Small intestine (tissue), 7 donors: ENCODE measurements around the gene CHRNA10. TPM values are rescaled to one million over a fixed set of nuclear protein-coding genes. Genes with fewer than 3 reads are reported as not detected.
"Not testable (repeated sequence)": the region's sequence is repeated elsewhere in the genome, so short reads cannot be mapped to it uniquely, and the experiment has no call there.

Experiments
- DNase-seq, 2 donors: peaks; one replicate each; pipeline versions ENCODE4 v3.0.0 to v3.0.0-alpha.2; 2013
- FAIRE-seq: peaks from 2 replicates; lab custom pipeline; 2012; peaks lifted over from hg19 to GRCh38; lab: Jason Lieb, UNC
- H3K27ac ChIP-seq, 3 donors: one replicate each; pipeline ENCODE4 v1.5.1; 2013; ENCODE audit warnings: low read length in 2 of 3, mild to moderate bottlenecking in 2 of 3, control low read depth in 1 of 3, inconsistent platforms in 1 of 3, low read depth in 1 of 3, moderate library complexity in 1 of 3
- H3K27me3 ChIP-seq, 3 donors: one replicate each; pipeline ENCODE4 v1.6.1; 2013; ENCODE audit warnings: low read length in 3 of 3, inconsistent platforms in 1 of 3; ENCODE audit not compliant: control insufficient read depth in 3 of 3, insufficient read depth in 3 of 3
- H3K36me3 ChIP-seq, 3 donors: one replicate each; pipeline ENCODE4 v1.6.1; 2013; ENCODE audit warnings: low read length in 3 of 3, inconsistent platforms in 1 of 3, low read depth in 1 of 3, mild to moderate bottlenecking in 1 of 3, moderate library complexity in 1 of 3; ENCODE audit not compliant: control insufficient read depth in 3 of 3, insufficient read depth in 2 of 3
- H3K4me1 ChIP-seq, 3 donors: one replicate each; pipeline ENCODE4 v1.6.1; 2013; ENCODE audit warnings: low read length in 2 of 3, inconsistent platforms in 1 of 3, low read depth in 1 of 3, mild to moderate bottlenecking in 1 of 3, moderate library complexity in 1 of 3; ENCODE audit not compliant: control insufficient read depth in 3 of 3, insufficient read depth in 2 of 3
- H3K4me3 ChIP-seq, 3 donors: one replicate each; pipeline ENCODE4 v1.5.1; 2013; ENCODE audit warnings: low read length in 3 of 3, control low read depth in 1 of 3, inconsistent platforms in 1 of 3, low read depth in 1 of 3, mild to moderate bottlenecking in 1 of 3, moderate library complexity in 1 of 3
- H3K9me3 ChIP-seq, 2 donors: one replicate each; pipeline ENCODE4 v1.6.1; 2013; ENCODE audit warnings: low read depth in 1 of 2, low read length in 1 of 2; ENCODE audit not compliant: control insufficient read depth in 2 of 2, insufficient read depth in 1 of 2
- WGBS, 3 donors: extraction: QIAGEN DNeasy Blood & Tissue Kit; methylation state at CpG; one replicate each; pipeline ENCODE4 v1.1.7; 2013; 5-methylcytosine and 5-hydroxymethylcytosine counted together
- polyA plus RNA-seq, 4 donors: library from polyadenylated mRNA; stranded (reverse) in 3 of 4; unstranded in 1 of 4; fragments of 200-250 nt in 3 of 4; fragments of 120-200 nt in 1 of 4; gene quantifications; one replicate each; pipeline versions ENCODE4 v1.2.1 to v1.2.3, GENCODE V29; 2013
- donor health status: healthy with polysubstance abuse.
- donor health status: control.
- donor health status: control.
- donor health status: Bipolar disorder and iron deficiency.
- donor health status: healthy.

The CHRNA10 gene
- polyA plus RNA-seq, 4 donors, result 1.0 to 2.7 (median 1.7) TPM

- DNase-seq (no peak), FAIRE-seq (no peak)
- H3K9me3 ChIP-seq, result no peaks in the 10 kb centered on the region
- no peaks in the 10 kb centered on the region for H3K4me1 ChIP-seq
- H3K27me3 ChIP-seq, result no peaks in the 10 kb centered on the region
- no peak overlapping the region for H3K4me3 ChIP-seq
- WGBS, 3 donors, result 80 to 89% (median 81%) methylated on average over 31 to 33 of the region's 33 CpGs
- H3K36me3 ChIP-seq, result peaks cover 0 to 10% (median 0%) of the 10 kb centered on the region in 3 donors
- no peak overlapping the region for H3K27ac ChIP-seq
Measured at GRCh38 chr11:3659595-3660515, 11.3 kb downstream of the CHRNA10 start.

DNA sequence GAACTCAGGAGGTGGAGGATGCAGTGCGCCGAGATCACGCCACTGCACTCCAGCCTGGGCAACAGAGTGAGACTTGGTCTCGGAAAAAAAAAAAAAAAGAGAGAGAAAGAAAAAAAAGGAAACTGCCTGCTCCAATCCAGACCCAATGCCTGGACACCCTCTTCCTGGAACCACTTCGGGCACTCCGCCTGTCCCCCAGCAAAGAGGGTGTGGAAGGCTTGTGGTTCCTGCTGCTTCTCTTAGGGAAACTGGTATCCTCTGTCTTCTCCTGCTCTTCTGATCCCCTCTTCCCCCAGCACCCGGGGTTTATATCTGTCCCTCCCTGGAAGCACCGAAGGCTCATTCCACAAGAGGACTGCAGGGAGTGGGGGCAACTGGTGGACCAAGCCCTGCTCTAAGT is 12.9 kb downstream of the CHRNA10 start:
- Histone ChIP-seq H3K36me3 (no peaks in the 10 kb centered on the region), H3K4me3 (no peak overlapping the region), H3K9me3 (no peaks in the 10 kb centered on the region), H3K4me1 (no peaks in the 10 kb centered on the region), H3K27me3 (peaks cover 0 to 2% (median 0%) of the 10 kb centered on the region in 3 donors), H3K27ac (no peak overlapping the region)
- no peak for FAIRE-seq
- DNase-seq, result no peak
- WGBS, 3 donors, result 91 to 96% (median 93%) methylated on average over 8 of the region's 8 CpGs

DNA sequence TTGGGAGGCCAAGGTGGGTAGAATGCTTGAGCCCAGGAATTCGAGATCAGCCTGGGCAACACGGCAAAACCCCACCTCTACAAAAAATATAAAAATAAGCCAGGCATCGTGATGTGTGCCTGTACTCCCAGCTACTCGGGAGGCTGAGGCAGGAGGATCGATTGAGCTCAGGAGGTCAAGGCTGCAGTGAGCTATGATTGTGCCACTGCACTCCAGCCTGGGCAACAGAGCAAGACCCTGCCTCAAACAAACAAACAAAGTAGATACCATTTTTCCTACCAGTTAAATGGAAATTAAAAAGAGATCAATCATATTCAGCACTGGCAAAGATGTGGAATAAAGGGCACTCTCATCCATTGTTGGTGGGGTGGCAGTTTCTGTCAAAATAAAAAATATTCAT is 13.9 kb downstream of the CHRNA10 start:
- FAIRE-seq, H3K4me1 ChIP-seq, H3K36me3 ChIP-seq, H3K27me3 ChIP-seq, H3K4me3 ChIP-seq, H3K9me3 ChIP-seq, H3K27ac ChIP-seq, DNase-seq: not testable (repeated sequence)
- 70 to 86% (median 72%) methylated on average over 5 of the region's 5 CpGs for WGBS, 3 donors

- FAIRE-seq (no peak), DNase-seq (no peak)
- WGBS, 3 donors, result 89 to 94% (median 92%) methylated on average over 3 of the region's 3 CpGs
Measured at GRCh38 chr11:3655547-3655946, 15.6 kb downstream of the CHRNA10 start.

GRCh38 chr11:3652514-3652913 is 18.7 kb downstream of the CHRNA10 start:
- WGBS, 3 donors, result 90 to 97% (median 92%) methylated on average over 2 of the region's 3 CpGs

More at GRCh38 chr11:3655547-3655946, 15.6 kb downstream of the CHRNA10 start:
- no peak overlapping the region for H3K4me3 ChIP-seq
- no peak overlapping the region for H3K27ac ChIP-seq
- peaks cover 0 to 3% (median 0%) of the 10 kb centered on the region in 3 donors for H3K27me3 ChIP-seq
- H3K36me3 ChIP-seq, result no peaks in the 10 kb centered on the region
- no peaks in the 10 kb centered on the region for H3K4me1 ChIP-seq
- no peaks in the 10 kb centered on the region for H3K9me3 ChIP-seq

DNA sequence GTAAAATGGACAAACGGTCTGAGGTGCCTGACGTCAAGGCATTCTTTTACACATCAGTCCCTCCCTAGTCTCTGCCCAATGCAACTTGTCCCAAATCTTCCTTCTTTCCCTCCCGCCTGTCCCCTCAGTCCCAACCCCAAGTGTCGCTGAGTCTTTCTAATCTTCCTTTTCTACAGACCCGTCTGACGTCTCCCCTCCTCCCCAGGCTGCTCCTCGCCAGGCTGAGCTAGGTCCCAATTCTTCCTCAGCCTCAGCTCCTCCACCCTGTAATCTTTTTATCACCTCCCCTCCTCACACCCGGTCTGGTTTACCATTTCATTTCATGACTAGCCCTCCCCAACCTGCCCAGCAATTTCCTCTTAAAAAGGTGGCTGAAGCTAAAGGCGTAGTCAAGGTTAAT is 21.8 kb downstream of the CHRNA10 start:
- 21 to 54% (median 29%) methylated on average over 9 of the region's 9 CpGs for WGBS, 3 donors
- FAIRE-seq, result not testable (repeated sequence)

More at GRCh38 chr11:3652514-3652913, 18.7 kb downstream of the CHRNA10 start:
- H3K27ac ChIP-seq, H3K36me3 ChIP-seq, H3K4me1 ChIP-seq, FAIRE-seq, DNase-seq, H3K9me3 ChIP-seq, H3K4me3 ChIP-seq: not testable (repeated sequence)
- H3K27me3 ChIP-seq, result peaks cover 0 to 16% (median 0%) of the 10 kb centered on the region in 3 donors

GRCh38 chr11:3648843-3649242 is 22.3 kb downstream of the CHRNA10 start:
- H3K27ac ChIP-seq, DNase-seq, H3K9me3 ChIP-seq, H3K4me3 ChIP-seq, H3K4me1 ChIP-seq, FAIRE-seq, H3K36me3 ChIP-seq: not testable (repeated sequence)
- peaks cover 0 to 19% (median 2%) of the 10 kb centered on the region in 3 donors for H3K27me3 ChIP-seq
- WGBS, 3 donors, result 48 to 79% (median 50%) methylated on average over 12 to 13 of the region's 13 CpGs

More for the DNA sequence above, 21.8 kb downstream of the CHRNA10 start:
- H3K27ac ChIP-seq, H3K4me3 ChIP-seq, H3K4me1 ChIP-seq, H3K36me3 ChIP-seq, DNase-seq, H3K9me3 ChIP-seq: not testable (repeated sequence)
- peaks cover 0 to 19% (median 2%) of the 10 kb centered on the region in 3 donors for H3K27me3 ChIP-seq

- FAIRE-seq, result no peak
- H3K27me3 ChIP-seq, result peaks cover 0 to 23% (median 2%) of the 10 kb centered on the region in 3 donors
- 49 to 87% (median 68%) methylated on average over 7 of the region's 7 CpGs for WGBS, 3 donors
Measured at GRCh38 chr11:3645552-3645951, 25.6 kb downstream of the CHRNA10 start.

More at GRCh38 chr11:3645552-3645951, 25.6 kb downstream of the CHRNA10 start:
- Histone ChIP-seq H3K4me3 (no peak overlapping the region), H3K9me3 (no peaks in the 10 kb centered on the region), H3K4me1 (peaks cover 0 to 11% (median 2%) of the 10 kb centered on the region in 3 donors), H3K27ac (no peak overlapping the region), H3K36me3 (no peaks in the 10 kb centered on the region)
- no peak for DNase-seq
